Posterior vena cava (tissue), 2 donors: ENCODE results near the gene IFRD2. TPM values are rescaled to one million over a fixed set of nuclear protein-coding genes. Genes with fewer than 3 reads are reported as not detected.
A peak's percentile ranks its signal among the peaks of the same experiment; 100 is the strongest.
"Not testable (repeated sequence)": the region's sequence is repeated elsewhere in the genome, so short reads cannot be mapped to it uniquely, and the experiment has no call there.

Experiments
- DNase-seq: peaks from one replicate; pipeline ENCODE4 v3.0.0-alpha.2; 2020; ENCODE audit warnings: low spot score
- intact Hi-C, 2 donors: fragments of 100-400 bp; cut with DNase I; formaldehyde crosslinking; loops; one replicate each; pipeline versions ENCODE4 v1.14.1 to v1.14.2; 2022 to 2023
- total RNA-seq, 2 donors: library from RNA; stranded (reverse); fragmentation: NEBNext Ultra II Directional; extraction: Animal tissue kit (Norgen Biotek cat#: 25700); gene quantifications; one replicate each; pipeline ENCODE4 v1.2.1, GENCODE V29; 2021
- donor health status: DM: yes; HTN: yes; CAD: no.
- donor health status: DM: yes; HTN: yes; CAD: no.

IFRD2 gene
- total RNA-seq, 2 donors from 2014 or later, result 47.3 to 53.3 TPM

DNA sequence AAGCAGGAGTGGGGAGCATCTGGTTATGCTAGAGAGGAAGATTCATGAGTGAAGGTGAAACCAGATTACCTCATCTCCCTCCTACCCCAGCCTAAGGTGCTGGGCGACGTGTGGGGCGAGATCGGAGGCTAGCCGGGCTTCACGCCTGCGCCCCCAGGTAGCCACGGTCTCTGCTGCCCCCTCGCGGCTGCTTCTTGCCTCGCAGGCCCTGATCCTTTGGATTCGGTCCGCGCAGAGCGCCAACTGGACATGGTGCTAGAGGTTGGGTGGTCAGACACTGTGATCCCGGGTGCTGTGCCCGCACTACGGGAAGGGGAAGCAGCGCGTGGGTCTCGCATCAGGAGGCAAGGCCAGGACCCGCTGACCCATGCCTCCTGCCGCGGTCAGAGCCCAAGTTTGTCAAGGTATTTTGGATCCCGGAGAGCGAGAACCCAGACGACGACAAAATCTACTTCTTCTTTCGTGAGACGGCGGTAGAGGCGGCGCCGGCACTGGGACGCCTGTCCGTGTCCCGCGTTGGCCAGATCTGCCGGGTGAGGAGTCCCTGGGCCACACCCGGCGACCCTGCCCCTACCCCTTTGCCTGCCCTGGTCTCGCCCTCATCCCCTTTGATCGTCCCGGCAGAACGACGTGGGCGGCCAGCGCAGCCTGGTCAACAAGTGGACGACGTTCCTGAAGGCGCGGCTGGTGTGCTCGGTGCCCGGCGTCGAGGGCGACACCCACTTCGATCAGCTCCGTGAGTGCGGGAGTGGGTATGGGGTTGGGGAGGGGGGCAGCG is 19.1 kb downstream of the IFRD2 start:
- peak; percentile 96 for DNase-seq
- intact Hi-C loops, result loop anchor here (2.0 to 5.0 kb wide), 3 partner anchors 46 to 1536 kb away; no protein-coding TSS in a partner anchor

- intact Hi-C loops, result loop anchor here (2.0 to 5.0 kb wide), 3 partner anchors 45 to 1535 kb away; no protein-coding TSS in a partner anchor
- DNase-seq, result not testable (repeated sequence)
These were observed 19.7 kb downstream of the IFRD2 start for GRCh38 chr3:50272538-50272910.

- intact Hi-C loops, result loop anchor here (2.0 to 5.0 kb wide), 3 partner anchors 44 to 1534 kb away; no protein-coding TSS in a partner anchor
These were observed 20.8 kb downstream of the IFRD2 start for GRCh38 chr3:50271314-50271936.

DNA sequence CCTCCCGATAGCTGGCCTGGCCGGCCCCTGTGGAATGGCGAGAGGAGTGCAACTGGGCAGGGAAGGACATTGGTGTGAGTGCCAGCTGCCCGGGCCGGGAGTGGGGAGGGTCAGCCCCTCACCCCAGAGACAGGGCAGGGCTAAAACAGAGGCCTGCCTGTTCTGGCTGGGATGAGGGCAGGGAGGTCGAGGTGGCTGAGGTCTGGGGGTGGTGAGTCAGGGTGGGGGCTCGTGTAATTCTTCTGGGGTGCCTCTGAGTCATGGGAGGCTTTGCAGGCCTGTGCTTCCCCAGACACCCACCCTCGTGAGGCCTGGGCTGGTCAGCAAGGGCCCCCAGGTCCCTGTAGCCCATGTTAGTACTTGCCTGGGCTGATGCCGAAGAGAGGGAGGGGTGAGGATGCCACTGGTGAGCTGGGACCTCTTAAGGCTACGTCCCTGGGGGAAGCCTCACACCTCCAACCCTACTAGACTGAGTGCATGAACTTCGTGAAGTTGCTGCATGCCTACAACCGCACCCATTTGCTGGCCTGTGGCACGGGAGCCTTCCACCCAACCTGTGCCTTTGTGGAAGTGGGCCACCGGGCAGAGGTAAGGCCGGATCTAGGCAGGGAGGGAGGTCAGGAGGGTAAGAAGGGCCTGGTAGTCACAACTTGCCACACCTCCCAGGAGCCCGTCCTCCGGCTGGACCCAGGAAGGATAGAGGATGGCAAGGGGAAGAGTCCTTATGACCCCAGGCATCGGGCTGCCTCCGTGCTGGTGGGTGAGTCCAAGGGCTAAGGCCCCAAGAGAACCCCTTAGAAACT is 21.6 kb downstream of the IFRD2 start:
- intact Hi-C loops, result loop anchor here (2.0 to 5.0 kb wide), 3 partner anchors 43 to 1533 kb away; no protein-coding TSS in a partner anchor
- no peak for DNase-seq

More at GRCh38 chr3:50271314-50271936, 20.8 kb downstream of the IFRD2 start:
- no peak for DNase-seq

- DNase-seq, result peak; percentile 74
- intact Hi-C loops, result loop anchor here (2.0 to 5.0 kb wide), 3 partner anchors 43 to 1533 kb away; no protein-coding TSS in a partner anchor
These were observed 22.2 kb downstream of the IFRD2 start for GRCh38 chr3:50269977-50270413.

GRCh38 chr3:50269460-50269859 is 22.8 kb downstream of the IFRD2 start:
- DNase-seq, result no peak
- intact Hi-C loops, result no loop called here

DNA sequence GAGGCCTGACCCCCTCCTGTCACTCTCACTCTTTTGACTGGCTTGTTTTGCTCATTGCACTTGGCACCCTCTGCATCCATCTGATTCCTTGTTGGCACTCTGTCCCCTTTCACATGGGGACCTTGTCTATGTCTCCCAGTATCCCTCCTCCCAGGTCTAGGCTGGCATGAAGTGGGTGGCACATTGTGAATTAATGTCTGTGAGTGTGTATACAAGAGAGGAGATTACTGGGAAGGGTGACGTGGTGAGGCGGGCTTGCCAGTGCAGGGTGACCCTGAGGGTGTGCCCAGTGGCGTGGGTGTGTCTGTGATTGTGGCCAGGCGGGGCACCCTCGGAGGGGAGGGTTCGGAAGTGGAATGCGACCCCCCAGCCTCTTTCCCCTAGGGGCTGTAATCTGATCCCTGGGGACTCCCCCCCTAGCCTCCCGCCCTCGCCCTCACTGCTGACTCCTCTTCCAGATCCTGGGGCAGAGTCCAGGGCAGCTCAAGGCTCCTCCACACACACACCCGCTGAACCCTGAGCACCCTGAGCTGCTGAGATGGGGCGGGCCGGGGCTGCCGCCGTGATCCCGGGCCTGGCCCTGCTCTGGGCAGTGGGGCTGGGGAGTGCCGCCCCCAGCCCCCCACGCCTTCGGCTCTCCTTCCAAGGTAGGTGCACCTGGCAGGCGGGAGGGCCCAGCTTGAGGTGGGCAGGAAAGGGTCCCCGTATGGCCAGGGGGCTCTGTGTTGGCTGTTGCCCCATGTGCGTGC is 23.4 kb downstream of the IFRD2 start, which contains the start of gene SEMA3B:
Gene SEMA3B, plus strand, starts transcription at position 445 of the 749 bp plus-strand sequence. Its CDS starts 94 bp downstream, at position 539.
- intact Hi-C loops, result no loop called here
- peak; percentile 82 for DNase-seq

DNA sequence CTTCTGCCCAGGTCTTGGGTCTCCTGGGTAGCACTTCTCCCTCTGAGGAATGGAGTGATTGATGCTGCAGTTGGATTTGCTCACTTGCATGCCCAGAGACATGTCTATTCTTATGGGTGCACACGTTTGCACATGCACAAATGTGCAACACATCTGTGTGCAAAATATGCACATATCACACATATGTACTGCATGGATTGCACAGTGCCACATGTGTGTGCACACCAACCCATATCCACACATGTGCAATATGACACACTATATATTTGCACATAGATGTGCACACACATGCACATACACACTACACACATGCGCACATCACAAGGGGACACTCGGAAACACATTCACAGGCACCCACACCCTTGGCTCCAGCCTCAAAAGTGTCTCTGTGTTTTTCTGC is 24.0 kb downstream of the IFRD2 start:
- intact Hi-C loops, result no loop called here
- DNase-seq, result no peak

DNA sequence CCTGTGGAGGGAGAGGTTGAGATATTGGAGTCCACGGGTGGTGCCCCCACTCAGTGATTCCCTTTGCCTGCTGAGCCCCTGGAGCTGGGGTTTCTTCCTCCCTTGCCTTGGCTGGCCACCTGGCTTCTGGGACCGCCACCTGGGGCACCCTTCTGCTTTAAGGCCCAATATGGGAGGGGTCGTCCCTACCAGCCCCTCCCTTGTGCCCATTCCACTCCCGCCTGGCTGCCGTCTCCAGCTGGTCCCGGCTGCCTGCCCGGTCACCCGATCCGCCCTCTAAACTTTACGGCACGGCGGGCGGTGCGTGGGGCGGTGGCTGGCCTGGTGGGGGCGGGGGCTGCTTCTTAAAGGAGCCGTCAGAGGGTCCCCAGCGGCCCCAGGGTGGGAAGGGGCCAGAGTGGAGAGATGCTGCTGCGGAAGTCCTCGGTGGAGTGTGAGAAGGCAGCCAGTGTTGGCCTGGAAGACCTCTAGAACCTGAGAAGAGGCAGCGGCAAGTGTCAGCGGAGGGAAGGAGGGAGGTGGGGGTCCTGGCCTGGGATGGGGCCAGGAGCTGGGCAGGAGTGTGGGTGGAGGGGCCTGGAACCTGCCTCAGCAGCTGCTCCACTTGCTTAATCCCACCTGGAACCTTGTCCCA is 24.8 kb downstream of the IFRD2 start:
- DNase-seq, result peak; percentile 87
- intact Hi-C loops, result no loop called here

DNA sequence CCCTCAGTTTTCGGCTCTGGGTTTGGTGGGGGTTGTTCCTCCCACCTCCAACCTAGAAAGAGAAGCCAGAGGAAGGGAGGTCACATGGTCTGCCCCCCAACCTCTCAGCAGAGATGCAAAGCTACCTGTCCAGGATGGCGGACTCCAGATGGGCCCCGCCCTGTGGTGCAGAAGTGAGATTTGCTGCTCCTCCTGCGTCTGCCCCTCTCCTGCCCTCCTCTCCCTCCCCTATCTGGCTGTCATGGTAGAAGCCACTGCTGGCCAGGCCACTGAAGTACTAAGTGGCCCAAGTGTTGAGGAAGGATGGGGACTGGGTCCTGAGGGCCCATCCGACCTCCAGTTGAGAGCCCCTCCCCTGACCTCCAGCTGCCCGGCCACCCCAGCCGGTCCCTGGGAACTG is 25.4 kb downstream of the IFRD2 start:
- no peak for DNase-seq
- intact Hi-C loops, result no loop called here

GRCh38 chr3:50266017-50266416 is 26.2 kb downstream of the IFRD2 start:
- no peak for DNase-seq
- intact Hi-C loops, result no loop called here

GRCh38 chr3:50265571-50265970 is 26.7 kb downstream of the IFRD2 start:
- intact Hi-C loops, result no loop called here
- no peak for DNase-seq

GRCh38 chr3:50264964-50265485 is 27.2 kb downstream of the IFRD2 start:
- intact Hi-C loops, result no loop called here
- DNase-seq, result no peak

DNA sequence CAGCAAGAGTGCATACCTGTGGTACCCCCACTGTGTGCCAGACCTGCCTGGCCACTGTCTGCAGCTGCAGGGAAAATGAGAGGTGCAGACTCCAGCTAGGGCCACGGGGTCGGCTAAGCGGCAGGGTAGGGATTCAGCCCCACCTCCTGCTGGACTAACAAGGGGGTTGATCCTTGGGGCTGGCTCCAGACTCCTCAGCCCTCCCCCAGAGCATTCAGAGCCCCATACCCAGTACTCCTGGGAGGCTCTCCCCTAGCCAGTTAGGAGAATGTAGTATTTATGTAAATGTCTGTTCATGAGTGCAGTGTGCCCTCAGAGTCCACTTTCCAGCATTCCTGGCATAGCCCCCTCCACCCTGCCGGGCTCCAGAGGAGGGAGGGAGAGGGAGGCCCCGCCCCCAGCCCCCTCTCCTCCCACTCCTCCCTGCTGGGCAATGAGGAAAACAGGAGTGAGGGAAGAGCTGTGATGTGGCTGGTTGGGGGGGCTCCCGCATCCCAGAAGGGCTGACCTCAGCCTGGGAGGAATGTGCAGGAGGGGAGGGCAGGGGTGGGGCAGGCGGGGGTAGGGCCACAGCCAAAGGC is 27.8 kb downstream of the IFRD2 start:
- peak; percentile 91 for DNase-seq
- intact Hi-C loops, result no loop called here

- no peak for DNase-seq
- intact Hi-C loops, result no loop called here
These were observed 28.5 kb downstream of the IFRD2 start for GRCh38 chr3:50263478-50264382.

DNA sequence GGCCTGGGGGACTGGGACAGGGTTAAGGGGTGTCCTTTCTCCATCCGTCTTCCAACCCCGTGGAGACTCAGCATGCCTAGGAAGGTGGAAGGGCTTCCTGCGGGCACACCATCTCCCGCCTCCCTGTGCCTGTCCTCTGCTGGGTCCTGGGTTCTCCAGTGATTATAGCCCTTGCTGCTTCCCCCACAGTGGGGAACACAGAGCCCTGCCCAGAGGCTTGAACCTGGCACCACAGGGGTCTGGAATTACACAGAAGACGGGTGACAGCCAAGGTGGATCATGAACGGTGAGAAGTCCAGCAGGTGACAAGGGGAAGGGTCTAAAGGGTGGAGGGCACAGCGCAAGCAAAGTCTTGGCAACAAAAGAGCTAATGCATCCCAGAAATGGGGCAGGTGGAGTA is 29.5 kb downstream of the IFRD2 start:
- intact Hi-C loops, result no loop called here
- no peak for DNase-seq

- intact Hi-C loops, DNase-seq: not testable (repeated sequence)
These were observed 30.0 kb downstream of the IFRD2 start for GRCh38 chr3:50262200-50262599.
